GM21526 (cell line): ENCODE results near the gene CEACAM18.
"Not testable (repeated sequence)": the region's sequence is repeated elsewhere in the genome, so short reads cannot be mapped to it uniquely, and the experiment has no call there.

Source experiments
- ATAC-seq: cut with Tn5 transposase; IDR thresholded peaks from one replicate; pipeline ENCODE4 v1.9.1; 2021; ENCODE audit warnings: moderate library complexity; ENCODE audit not compliant: unreplicated experiment, low FRiP score

Gene CEACAM18

GRCh38 chr19:51460164-51460992 is 18.0 kb upstream of the CEACAM18 start:
- no peak for ATAC-seq

- no peak for ATAC-seq
These were observed 16.6 kb upstream of the CEACAM18 start for GRCh38 chr19:51461723-51462161.

GRCh38 chr19:51462276-51462675 is 16.1 kb upstream of the CEACAM18 start:
- ATAC-seq = no peak

- ATAC-seq = no peak
These were observed 15.7 kb upstream of the CEACAM18 start for GRCh38 chr19:51462681-51463080.

- ATAC-seq = not testable (repeated sequence)
These were observed 14.3 kb upstream of the CEACAM18 start for GRCh38 chr19:51463976-51464581.

GRCh38 chr19:51466723-51467122 is 11.6 kb upstream of the CEACAM18 start:
- no peak for ATAC-seq

GRCh38 chr19:51467864-51468544 is 10.3 kb upstream of the CEACAM18 start:
- no peak for ATAC-seq

- no peak for ATAC-seq
These were observed 9.8 kb upstream of the CEACAM18 start for GRCh38 chr19:51468545-51468920.

GRCh38 chr19:51469162-51469561 is 9.2 kb upstream of the CEACAM18 start:
- ATAC-seq = no peak

GRCh38 chr19:51469629-51470028 is 8.7 kb upstream of the CEACAM18 start:
- ATAC-seq = no peak

GRCh38 chr19:51470966-51471365 is 7.4 kb upstream of the CEACAM18 start:
- ATAC-seq = no peak

- no peak for ATAC-seq
These were observed 6.8 kb upstream of the CEACAM18 start for GRCh38 chr19:51471527-51471926.

- ATAC-seq = no peak
These were observed 5.7 kb upstream of the CEACAM18 start for GRCh38 chr19:51472607-51473006.

GRCh38 chr19:51473009-51473707 is 5.2 kb upstream of the CEACAM18 start:
- no peak for ATAC-seq

GRCh38 chr19:51476164-51476563 is 2.2 kb upstream of the CEACAM18 start:
- ATAC-seq = no peak

- ATAC-seq = no peak
These were observed 995 bp upstream of the CEACAM18 start for GRCh38 chr19:51477344-51477743.

GRCh38 chr19:51479531-51480331 is 1.4 kb downstream of the CEACAM18 start:
- no peak for ATAC-seq

GRCh38 chr19:51480590-51480989 is 2.3 kb downstream of the CEACAM18 start:
- ATAC-seq = no peak

- no peak for ATAC-seq
These were observed 7.8 kb downstream of the CEACAM18 start for GRCh38 chr19:51485960-51486660.
